A673 (cell line): ENCODE data around the gene NEDD4L. TPM values are rescaled to one million over a fixed set of nuclear protein-coding genes. Genes with fewer than 3 reads are reported as not detected.

Source experiments
- BruUV-seq: library from RNA; stranded (reverse); fragments of 400-500 nt; replicated peaks from 2 replicates; lab custom pipeline; 2021; lab: Mats Ljungman, UMichigan
- CTCF ChIA-PET: fragments of 300-600 bp; sonication (Branson Sonifier 250); formaldehyde crosslinking; loops from one replicate; lab custom pipeline; 2022; ENCODE audit warnings: antibody characterized with exemption; lab: Charles Lee
- POLR2A ChIA-PET: fragments of 300-600 bp; sonication (Branson Sonifier 250); formaldehyde crosslinking; loops from one replicate; lab custom pipeline; 2022; ENCODE audit warnings: antibody characterized with exemption; ENCODE audit not compliant: low non-redundant PET; lab: Charles Lee
- DNase-seq: peaks from one replicate; pipeline ENCODE4 v3.0.0-alpha.2; 2015; ENCODE audit warnings: low spot score
- H3K27ac ChIP-seq: fragments of 200-600 bp; sonication (generic); 2 replicates; pipeline ENCODE4 v1.5.1; 2016; ENCODE audit warnings: mixed run types, low read depth, mild to moderate bottlenecking, mixed read lengths, antibody characterized with exemption, low read length; ENCODE audit not compliant: poor library complexity, severe bottlenecking
- H3K27me3 ChIP-seq: fragments of 200-600 bp; sonication (generic); replicated peaks from 2 replicates; pipeline ENCODE4 v1.6.1; 2017; ENCODE audit warnings: mixed run types, low read depth, mild to moderate bottlenecking, mixed read lengths, antibody characterized with exemption, low read length; ENCODE audit not compliant: insufficient read depth, poor library complexity
- H3K36me3 ChIP-seq: fragments of 200-600 bp; sonication (generic); 2 replicates; pipeline ENCODE4 v1.6.1; 2016; ENCODE audit warnings: mixed run types, mild to moderate bottlenecking, mixed read lengths, antibody characterized with exemption, low read length; ENCODE audit not compliant: insufficient read depth, poor library complexity, severe bottlenecking
- H3K4me1 ChIP-seq: fragments of 200-600 bp; sonication (generic); 2 replicates; pipeline ENCODE4 v1.6.1; 2017; ENCODE audit warnings: mixed run types, mild to moderate bottlenecking, mixed read lengths, antibody characterized with exemption, low read length; ENCODE audit not compliant: insufficient read depth, poor library complexity, severe bottlenecking
- H3K4me3 ChIP-seq: fragments of 200-600 bp; sonication (generic); 2 replicates; pipeline ENCODE4 v1.5.1; 2016; ENCODE audit warnings: low read depth, mixed run types, mild to moderate bottlenecking, mixed read lengths, low read length; ENCODE audit not compliant: poor library complexity, severe bottlenecking
- H3K9me3 ChIP-seq: fragments of 200-600 bp; sonication (generic); 2 replicates; pipeline ENCODE4 v1.6.1; 2016; ENCODE audit warnings: mixed run types, low read depth, mild to moderate bottlenecking, mixed read lengths, antibody characterized with exemption, low read length; ENCODE audit not compliant: poor library complexity, severe bottlenecking
- CTCF ChIP-seq: fragments of 300-800, 200-600 bp; sonication (generic); conservative IDR thresholded peaks from 2 replicates; pipeline ENCODE4 v1.5.1; 2017; ENCODE audit warnings: low read depth, mild to moderate bottlenecking, antibody characterized with exemption, low read length, moderate library complexity, mixed read lengths
- EZH2 ChIP-seq: fragments of 200-600 bp; sonication (generic); IDR thresholded peaks from 2 replicates; pipeline ENCODE4 v1.6.1; 2017; ENCODE audit warnings: borderline replicate concordance, low read depth, mild to moderate bottlenecking, mixed read lengths, antibody characterized with exemption, low read length; ENCODE audit not compliant: poor library complexity, severe bottlenecking
- intact Hi-C: fragments of 100-400 bp; cut with micrococcal nuclease; formaldehyde crosslinking; loops from one replicate; pipeline ENCODE4 v1.10.0; 2022; ENCODE audit not compliant: unreplicated experiment
- total RNA-seq: library from RNA; stranded (reverse); gene quantifications from 2 replicates; pipeline ENCODE4 v1.2.3, GENCODE V29; 2021

NEDD4L gene
- total RNA-seq, 1 experiment from 2014 or later, result 15.3 TPM

GRCh38 chr18:58096658-58097057 lies 52.6 kb downstream of the NEDD4L start:
- no peak for TF ChIP-seq CTCF
- no peak for TF ChIP-seq EZH2
- intact Hi-C loops, result no loop called here
- no peak for DNase-seq
- no peak overlapping the region for H3K27ac ChIP-seq
- ChIA-PET CTCF (no interaction called here), POLR2A (no interaction called here)
- no TSS peak for BruUV-seq
- H3K9me3 ChIP-seq, result no peaks in the 10 kb centered on the region
- H3K4me3 ChIP-seq, result no peak overlapping the region
- no peaks in the 10 kb centered on the region for H3K36me3 ChIP-seq
- H3K4me1 ChIP-seq, result no peaks in the 10 kb centered on the region
- no peaks in the 10 kb centered on the region for H3K27me3 ChIP-seq

- no TSS peak for BruUV-seq
- CTCF ChIA-PET, result no interaction called here
- TF ChIP-seq EZH2, result no peak
- TF ChIP-seq CTCF, result no peak
Measured at GRCh38 chr18:58097121-58097906, 53.3 kb downstream of the NEDD4L start.

GRCh38 chr18:58097907-58098166 lies 53.8 kb downstream of the NEDD4L start:
- no peak overlapping the region for H3K4me3 ChIP-seq
- no peak for TF ChIP-seq EZH2
- TF ChIP-seq CTCF, result no peak
- no peak overlapping the region for H3K27ac ChIP-seq
- DNase-seq, result no peak
- ChIA-PET CTCF (no interaction called here), POLR2A (no interaction called here)
- H3K36me3 ChIP-seq, result no peaks in the 10 kb centered on the region
- intact Hi-C loops, result no loop called here
- no peaks in the 10 kb centered on the region for H3K9me3 ChIP-seq
- H3K27me3 ChIP-seq, result no peaks in the 10 kb centered on the region
- no peaks in the 10 kb centered on the region for H3K4me1 ChIP-seq
- BruUV-seq, result no TSS peak

More at GRCh38 chr18:58097121-58097906, 53.3 kb downstream of the NEDD4L start:
- Histone ChIP-seq H3K4me3 (no peak overlapping the region), H3K4me1 (no peaks in the 10 kb centered on the region), H3K27me3 (no peaks in the 10 kb centered on the region), H3K9me3 (no peaks in the 10 kb centered on the region), H3K36me3 (no peaks in the 10 kb centered on the region), H3K27ac (no peak overlapping the region)
- POLR2A ChIA-PET, result no interaction called here
- intact Hi-C loops, result no loop called here
- no peak for DNase-seq
